DMS79 treated with DMSO at 0.1 percent for 48 hours (cell line): ENCODE data around the gene LARP6.
"Not testable (repeated sequence)": the region's sequence is repeated elsewhere in the genome, so short reads cannot be mapped to it uniquely, and the experiment has no call there.

Experiments
- DNase-seq: peaks from one replicate; lab custom pipeline; 2025; lab: John Stamatoyannopoulos, UW

The LARP6 gene

GRCh38 chr15:70829371-70830166 is 24.4 kb downstream of the LARP6 start:
- no peak for DNase-seq

DNA sequence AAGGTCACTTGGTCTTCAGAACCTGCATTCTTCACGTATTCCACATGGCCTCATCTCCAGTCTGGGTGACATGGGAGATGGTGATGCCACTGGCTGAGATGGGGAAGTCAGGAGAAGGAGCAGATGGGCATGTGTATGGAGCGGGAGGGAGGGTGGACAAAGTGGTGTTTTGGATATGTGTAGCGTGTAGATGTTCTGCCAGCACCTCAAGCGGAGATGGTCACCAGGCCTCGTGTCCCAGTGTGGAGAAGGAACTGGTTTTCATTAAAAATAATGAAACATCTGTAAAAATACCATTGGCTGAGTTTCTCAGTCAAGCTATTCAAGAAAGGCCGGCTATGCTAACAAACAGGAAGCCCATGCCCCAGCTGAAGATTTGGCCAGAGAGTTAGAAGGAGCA is 26.2 kb downstream of the LARP6 start:
- DNase-seq = no peak

GRCh38 chr15:70826634-70827033 is 27.3 kb downstream of the LARP6 start:
- no peak for DNase-seq

- no peak for DNase-seq
Observed at GRCh38 chr15:70825841-70826240, 28.1 kb downstream of the LARP6 start.

GRCh38 chr15:70823196-70823595 is 30.8 kb downstream of the LARP6 start:
- no peak for DNase-seq

GRCh38 chr15:70820214-70820613 is 33.7 kb downstream of the LARP6 start:
- no peak for DNase-seq

DNA sequence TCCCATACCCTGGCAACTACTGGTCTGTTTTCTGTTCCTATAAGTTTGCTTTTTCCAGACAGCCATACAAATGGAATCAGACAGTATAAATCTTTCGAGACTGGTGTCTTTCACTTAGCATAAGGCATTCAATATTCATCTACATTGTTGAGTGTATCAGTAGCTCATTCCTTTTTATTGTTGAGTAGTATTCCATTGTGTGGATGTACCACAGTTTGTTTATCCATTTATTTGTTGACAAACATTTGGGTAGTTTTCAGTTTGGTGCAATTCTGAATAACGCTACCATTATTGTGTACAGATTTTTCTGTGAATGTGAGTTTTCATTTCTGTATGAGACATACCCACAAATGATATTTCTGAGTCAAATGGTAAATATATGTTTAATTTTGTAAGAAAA is 35.4 kb downstream of the LARP6 start:
- DNase-seq = no peak

DNA sequence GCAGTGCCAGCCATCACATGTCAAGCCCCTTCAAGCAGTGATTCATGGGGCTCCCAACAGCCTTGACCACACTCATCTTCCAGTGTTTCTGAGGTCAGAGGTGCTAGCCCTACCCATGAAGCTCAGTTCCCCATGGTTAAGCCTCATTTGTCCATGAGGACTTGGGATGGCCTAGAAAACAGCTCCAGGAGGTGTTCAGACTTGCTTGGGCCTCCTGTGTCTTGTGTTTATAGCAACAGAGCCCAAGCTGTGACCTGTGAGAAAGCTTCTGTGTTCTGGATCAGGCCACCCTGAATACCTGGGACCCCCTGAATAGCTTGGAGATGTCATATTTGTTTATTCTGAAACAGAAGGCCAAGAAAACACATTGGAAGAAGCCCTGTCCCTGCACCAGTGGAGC is 36.7 kb downstream of the LARP6 start:
- DNase-seq = no peak

DNA sequence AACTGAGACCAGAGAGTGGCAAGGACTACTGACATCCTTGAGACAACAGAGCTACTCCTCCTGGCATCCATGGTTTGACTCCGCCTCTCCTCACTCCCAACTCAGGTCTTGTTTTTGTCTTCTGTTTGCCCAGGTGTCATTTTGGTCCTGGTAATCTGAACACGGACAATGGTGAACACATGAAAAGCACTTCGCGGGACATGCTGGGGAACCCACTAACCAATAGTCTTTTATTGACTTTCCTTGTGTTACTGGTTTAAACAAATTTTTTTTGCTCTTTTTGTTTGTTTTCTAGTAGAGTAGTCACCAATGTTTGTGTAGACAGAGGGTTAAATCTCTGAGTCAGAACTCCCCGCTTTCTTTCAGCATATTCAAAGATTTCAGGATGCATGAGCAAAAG is 38.4 kb downstream of the LARP6 start:
- no peak for DNase-seq

DNA sequence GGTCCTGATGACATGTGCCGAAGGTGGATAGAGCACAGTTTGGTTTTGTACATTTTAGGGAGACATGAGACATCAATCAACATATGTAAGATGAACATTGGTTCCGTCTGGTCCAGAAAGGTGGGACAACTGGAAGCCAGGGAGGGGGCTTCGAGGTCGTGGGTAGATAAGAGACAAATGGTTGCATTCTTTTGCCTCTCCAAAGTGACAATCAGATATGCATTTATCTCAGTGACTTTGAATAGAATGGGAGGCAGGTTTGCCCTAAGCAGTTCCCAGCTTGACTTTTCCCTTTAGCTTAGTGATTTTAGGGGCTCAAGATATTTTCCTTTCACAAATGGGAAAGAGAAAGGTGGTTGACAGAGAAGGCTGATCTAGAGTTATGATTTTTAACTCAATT is 38.9 kb downstream of the LARP6 start:
- DNase-seq = not testable (repeated sequence)

DNA sequence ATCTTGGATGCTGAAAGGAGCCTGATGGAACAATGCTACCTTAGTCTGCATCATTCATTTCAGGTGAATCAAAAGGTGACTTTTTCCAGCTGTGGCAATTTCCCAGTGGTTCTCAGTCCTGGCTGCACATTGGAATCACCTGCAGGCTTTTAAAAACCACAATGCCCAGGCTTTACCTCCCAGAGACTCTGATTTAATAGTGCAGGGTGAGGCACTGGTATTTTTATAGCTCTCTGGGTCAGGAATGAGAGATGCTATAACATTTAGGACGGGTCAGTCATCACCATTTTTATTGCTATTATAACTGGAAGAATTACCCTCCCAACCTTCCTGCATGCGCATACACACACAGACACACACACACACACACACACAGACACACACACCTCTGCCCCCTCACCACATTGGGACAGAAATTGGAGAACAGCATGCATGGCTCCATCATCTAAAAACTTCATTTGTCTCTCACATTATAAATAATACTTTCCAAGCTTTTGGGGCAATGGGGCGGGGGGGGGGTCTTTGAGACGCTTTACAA is 41.1 kb downstream of the LARP6 start:
- no peak for DNase-seq

GRCh38 chr15:70810916-70811578 is 42.9 kb downstream of the LARP6 start:
- no peak for DNase-seq

- no peak for DNase-seq
Observed at GRCh38 chr15:70806992-70807712, 46.8 kb downstream of the LARP6 start.

DNA sequence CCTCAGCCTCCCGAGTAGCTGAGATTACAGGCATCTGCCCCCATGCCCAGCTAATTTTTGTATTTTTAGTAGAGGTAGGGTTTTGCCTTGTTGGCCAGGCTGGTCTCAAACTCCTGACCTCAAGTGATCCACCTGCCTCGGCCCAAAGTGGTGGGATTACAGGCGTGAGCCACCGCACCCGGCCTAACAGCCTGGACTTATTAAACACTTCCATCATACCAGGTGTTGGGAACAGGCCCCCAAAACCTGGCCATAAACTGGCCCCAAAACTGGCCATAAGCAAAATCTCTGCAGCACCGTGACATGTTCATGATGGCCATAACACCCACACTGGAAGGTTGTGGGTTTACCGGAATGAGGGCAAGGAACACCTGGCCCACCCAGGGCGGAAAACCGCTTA is 49.6 kb downstream of the LARP6 start:
- not testable (repeated sequence) for DNase-seq

- DNase-seq = no peak
Observed at GRCh38 chr15:70802629-70803028, 51.3 kb downstream of the LARP6 start.

- no peak for DNase-seq
Observed at GRCh38 chr15:70801109-70801508, 52.8 kb downstream of the LARP6 start.

DNA sequence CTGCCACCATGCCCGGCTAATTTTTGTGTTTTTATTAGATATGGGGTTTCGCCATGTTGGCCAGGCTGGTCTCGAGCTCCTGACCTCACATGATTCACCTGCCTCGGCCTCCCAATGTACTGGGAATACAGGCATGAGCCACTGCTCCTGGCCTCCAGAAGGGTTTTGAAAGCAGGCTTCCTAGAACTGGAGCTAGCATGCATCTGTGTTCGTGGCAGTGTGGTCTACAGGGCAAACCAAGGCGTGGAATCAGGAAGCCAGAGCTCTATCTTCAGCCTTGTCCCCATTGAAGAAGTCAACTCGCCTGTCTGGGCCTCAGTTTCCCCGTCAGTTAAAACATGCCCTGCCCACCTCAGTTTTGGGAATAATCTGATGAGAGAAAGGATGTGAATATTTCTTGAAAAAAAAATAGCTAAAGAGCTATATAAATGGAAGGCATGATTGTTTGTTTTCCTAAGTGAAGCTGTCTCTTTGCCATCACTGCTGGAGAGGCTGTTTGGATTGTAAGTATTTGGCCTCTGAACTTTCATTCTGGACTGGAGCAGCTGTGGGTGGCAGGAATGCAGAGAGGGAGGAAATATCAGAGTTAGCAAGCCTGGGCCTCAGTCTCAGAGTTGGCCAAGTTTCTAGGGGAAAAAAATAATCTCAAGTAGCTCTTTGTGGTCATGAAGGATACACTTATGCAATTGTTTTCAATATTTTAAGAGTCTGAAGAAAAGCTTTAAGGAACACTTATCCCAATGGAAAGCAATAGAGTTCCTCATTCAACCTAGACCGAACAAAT is 54.1 kb downstream of the LARP6 start:
- DNase-seq = peak; percentile 77

DNA sequence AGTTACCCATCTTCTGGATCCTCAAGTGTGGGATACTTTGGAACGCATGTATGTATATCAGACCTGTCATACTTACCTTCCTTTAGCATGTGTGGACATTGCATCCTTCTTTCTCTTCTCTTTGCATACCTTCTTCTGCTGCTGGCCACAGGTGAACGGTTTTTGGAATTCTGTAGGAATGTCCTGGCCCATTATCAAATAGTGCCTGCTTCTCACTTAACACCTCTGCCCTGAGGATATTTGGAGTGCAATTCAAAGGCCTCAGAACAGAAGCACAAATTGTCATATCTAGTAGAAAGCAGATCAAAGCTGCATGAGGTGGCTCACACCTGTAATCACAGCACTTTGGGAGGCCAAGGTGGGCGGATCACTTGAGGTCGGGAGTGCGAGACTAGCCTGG is 56.5 kb downstream of the LARP6 start:
- DNase-seq = no peak

DNA sequence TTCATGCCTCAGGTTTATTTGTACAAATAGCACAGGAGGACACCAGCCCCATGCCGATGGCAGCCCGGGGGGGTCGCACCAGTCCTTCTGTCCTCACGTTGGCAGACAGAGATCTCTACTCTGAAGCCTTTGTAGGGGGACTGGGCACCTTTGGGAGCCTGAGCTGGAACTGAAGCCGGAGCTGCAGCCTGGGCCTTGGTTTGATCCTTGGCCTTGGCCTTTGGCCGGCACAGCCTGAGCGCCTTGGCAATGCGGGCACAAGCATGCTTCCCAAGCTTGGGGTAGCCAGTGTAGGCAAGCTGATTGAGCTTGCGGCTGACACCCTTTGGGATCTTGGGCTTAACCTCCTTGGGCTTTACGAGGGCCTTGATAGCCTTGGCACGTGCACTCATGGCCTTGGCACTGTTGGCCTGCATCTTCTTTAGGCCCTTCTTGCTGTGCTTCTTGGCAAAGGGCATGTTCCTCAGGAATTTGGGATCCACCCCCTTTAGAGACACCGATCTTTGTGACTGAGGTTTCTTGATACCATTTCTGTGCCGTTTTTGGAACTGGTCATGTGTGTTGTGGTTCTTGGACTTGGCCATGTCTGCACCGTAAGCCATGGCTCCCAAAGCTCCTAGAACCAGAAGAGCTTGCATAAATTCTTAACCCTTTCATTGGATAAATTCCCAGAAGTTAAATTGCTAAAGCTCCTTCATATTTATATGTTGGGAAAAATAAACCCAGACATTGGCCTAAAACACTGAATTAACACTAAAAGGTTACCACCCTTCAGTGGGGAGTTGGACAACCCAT is 57.2 kb downstream of the LARP6 start:
- DNase-seq = no peak

DNA sequence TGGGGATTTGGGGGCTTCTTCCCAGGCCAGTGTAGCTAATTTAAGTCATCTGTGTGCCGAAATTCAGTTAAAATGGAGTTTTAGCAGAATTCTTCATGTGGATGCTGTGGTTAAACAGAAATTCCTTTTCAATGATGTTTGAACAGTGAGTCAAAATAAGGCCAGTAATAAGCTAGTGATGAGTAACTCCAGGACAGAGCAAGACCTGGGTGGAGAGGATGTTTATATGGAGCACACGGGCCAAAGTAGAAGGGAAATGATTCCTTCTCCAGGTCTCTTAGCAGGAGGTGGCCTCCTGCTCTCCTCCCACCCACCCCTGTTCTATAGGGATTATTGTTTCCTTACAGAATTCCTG is 58.7 kb downstream of the LARP6 start:
- no peak for DNase-seq

GRCh38 chr15:70794596-70795310 is 59.2 kb downstream of the LARP6 start:
- DNase-seq = no peak
